ENCODE data around the gene C1QTNF12.
"Not testable (repeated sequence)": the region's sequence is repeated elsewhere in the genome, so short reads cannot be mapped to it uniquely, and the experiment has no call there.

Gene C1QTNF12

DNA sequence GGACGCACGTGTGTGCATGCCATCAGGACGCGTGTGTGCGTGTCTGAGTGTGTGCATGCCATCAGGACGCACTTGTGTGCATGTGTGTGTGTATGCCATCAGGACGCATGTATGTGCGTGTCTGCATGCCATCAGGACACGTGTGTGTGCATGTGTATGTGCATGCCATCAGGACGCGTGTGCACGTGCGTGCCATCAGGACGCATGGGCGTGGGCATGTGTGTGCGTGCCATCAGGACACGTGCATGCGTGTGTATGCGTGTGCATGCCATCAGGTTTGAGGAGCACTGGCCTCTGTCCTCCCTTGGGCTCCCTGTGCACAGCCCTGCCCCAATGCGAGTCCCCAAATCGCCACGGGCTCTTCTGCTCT is 12.6 kb upstream of the C1QTNF12 start:
- no peak for DNase-seq

DNA sequence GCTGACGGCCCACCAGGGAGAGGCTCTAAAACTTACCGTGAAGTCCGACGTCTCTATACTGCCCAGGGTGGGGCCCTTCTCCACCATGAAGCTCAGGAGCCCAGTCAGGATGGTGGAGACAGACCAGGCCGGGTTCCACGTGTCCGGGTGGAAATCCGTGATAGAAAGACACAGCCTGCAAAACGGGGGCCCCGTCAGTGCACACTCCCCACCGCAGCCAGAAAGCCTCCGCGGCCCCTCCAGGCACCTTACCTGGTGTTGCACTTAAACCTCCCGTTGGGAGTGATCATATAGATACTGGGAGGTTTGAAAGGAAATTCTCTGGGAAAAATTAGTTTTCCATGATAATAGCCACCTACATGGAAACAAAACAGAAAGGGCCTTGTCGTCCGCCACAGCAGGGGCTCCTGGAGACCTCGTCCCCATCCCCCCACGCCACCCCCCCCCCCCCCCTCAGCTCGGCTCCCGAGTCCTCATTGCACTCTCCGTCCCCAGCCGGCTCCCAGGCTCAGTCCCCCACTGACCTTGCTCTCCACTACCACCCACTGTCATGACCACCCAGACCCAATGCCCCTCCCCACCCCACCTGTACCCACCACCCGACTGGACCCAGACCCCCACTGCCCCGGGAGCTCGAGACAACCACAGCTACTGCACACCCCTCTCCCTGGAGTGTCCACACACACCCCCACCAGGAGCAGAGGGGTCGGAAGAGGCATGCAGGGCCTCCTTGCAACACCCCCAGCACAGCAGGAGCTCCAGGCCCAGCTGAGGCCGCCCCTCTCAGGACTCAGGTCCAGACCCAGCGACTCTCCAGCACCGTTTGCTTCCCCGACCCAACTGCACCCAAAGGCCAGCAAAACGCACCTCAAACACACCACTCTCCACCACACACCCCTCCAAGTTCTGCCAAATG is 10.7 kb upstream of the C1QTNF12 start:
- no peak for DNase-seq

DNA sequence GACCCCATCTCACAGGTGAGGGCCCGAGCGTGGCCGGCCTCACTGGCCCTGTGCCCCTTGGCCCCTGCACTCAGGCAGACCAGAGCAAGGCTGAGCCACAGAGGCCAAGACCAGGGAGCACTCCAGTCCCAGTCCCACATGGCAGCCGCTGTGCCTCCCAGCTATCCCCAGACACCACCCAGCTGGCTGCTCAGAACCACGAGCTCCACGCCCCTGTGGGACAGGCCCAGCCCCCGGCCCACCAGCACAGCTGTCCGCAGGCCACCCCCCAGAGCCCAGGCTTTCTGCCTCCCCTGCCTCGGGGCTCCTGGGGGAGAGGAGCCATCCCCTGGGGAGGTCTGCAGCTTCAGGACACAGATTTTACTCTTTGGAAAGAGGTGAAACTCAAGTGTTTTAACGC is 9.1 kb upstream of the C1QTNF12 start:
- no peak for DNase-seq

DNA sequence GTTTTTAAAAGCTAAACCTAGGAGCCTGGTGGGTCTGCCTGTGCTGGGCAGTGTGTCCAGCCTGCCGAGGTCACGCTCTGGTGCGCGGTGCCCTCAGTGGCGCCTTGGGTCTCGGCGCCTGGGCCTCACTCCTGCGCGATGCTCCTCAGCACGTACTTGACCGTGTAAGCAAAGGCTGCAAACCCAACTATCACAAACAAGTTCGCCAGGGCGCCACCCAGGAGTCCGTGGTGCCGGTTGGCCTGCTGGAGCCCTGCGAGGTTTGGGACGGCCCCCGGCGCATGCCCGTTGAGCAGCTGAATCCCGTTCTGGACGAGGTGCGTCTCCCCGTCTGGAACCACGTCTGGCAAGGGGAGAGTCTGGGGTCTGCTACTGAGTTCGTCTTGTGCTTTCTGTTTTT is 8.6 kb upstream of the C1QTNF12 start:
- DNase-seq = no peak

DNA sequence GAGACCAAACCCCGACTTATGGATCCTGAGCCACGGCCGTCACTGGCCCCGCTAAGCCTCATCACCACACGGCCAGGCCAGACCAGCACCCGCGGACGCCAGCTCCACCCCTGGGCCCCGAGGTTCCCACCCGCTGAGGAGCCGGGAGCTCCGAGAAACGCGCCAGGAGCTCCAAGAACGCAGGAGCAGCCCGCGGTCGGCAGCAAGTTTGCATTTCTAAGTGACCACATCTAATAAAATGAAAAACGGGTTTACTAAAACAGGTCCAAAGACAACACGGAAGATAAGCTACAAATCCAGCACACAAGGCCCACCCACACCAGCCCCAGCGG is 8.1 kb upstream of the C1QTNF12 start:
- DNase-seq = no peak

DNA sequence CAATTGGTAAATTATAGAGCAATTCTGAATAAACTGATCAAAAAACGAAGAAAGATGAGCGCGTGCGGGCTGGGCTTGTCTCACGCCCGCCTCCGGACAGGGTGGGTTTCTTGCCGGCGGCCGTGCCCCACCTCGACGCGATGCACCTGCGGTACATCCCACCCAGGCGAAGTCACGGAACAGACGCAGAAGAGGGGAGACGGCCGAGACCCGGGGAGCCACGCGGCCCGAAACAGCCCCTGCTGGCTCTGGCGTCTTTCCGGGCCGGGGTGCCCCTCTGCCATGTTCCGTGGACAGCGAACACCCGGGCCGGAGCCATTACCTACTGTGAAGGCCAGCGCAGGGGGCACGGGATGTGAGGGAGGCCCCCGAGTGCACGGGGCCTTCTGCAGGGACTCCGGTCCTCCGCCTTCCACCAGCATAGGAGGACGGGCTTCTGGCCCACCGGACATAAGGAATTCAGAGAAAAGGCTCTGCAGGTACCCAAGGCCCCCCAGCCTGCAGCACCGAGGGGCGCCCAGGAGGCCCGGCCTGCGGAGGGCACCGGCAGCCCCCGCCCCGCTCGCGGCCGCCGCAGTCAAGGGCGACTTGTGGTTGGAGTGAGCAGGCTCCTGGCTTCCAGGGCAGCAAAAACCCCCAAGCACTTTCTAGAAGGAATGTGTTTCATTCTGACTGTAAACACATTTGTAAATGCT is 7.6 kb upstream of the C1QTNF12 start:
- no peak for DNase-seq

DNA sequence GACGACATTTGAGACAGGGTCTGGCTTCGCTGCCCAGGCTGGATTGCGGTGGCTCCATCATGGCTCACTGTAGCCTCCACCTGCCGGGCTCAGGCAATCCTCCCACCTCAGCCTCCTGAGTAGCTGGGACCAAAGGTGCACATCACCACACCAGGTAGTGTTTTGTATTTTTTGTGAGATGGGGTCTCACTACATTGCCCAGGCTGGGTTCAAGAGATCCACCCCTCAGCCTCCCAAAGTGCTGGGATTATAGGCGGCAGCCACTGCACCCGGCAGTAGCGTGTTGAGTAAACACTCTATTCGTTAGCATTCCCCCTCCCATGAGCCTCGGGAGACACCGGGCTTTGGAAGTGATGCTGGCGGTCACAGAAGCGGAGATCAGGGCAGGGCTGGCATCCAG is 6.8 kb upstream of the C1QTNF12 start:
- DNase-seq = no peak

DNA sequence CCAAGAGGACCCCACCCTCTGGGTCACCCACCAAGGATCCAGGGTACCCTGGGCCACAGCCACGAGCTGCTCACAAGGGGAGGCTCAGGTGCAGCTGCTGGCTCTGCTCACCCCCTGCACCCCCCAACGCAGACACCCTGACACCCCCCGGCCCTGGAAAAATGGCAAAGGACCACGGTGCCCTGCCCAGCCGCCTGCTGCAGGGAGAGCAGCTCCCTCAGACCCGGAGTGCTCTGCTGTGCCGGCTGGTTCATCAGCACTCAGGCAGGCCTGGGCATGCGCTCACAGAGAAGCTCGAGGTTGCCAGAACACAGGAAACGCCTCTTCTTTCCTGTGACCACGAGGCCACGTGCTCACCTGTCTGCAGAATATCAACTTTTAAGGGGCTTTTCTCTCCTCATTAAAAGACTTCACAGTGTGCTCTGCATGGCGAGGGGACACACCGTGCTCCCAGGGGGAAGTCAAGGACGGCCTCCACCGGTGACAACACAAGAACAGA is 4.3 kb upstream of the C1QTNF12 start:
- DNase-seq = peak; percentile 69

DNA sequence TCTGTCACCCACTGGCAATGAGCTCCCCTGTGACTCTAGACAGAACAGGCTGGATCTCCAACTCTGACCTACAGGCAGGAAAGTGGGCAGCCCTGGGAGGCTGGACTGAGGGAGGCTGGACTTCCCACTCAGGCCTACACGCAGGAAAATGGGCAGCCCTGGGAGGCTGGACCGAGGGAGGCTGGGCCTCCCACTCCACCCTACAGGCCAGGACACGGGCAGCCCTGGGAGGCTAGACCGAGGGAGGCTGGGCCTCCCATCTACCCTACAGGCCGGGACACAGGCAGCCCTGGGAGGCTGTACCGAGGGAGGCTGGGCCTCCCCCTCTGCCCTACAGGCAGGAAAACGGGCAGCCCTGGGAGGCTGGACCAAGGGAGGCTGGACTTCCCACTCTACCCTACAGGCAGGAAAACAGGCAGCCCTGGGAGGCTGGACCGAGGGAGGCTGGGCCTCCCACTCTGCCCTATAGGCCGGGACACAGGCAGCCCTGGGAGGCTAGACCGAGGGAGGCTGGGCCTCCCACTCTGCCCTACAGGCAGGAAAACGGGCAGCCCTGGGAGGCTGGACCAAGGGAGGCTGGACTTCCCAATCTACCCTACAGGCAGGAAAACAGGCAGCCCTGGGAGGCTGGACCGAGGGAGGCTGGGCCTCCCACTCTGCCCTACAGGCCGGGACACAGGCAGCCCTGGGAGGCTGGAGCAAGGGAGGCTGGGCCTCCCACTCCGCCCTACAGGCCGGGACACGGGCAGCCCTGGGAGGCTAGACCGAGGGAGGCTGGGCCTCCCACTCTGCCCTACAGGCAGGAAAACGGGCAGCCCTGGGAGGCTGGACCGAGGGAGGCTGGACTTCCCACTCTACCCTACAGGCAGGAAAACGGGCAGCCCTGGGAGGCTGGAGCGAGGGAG is 1.7 kb upstream of the C1QTNF12 start:
- DNase-seq = not testable (repeated sequence)

DNA sequence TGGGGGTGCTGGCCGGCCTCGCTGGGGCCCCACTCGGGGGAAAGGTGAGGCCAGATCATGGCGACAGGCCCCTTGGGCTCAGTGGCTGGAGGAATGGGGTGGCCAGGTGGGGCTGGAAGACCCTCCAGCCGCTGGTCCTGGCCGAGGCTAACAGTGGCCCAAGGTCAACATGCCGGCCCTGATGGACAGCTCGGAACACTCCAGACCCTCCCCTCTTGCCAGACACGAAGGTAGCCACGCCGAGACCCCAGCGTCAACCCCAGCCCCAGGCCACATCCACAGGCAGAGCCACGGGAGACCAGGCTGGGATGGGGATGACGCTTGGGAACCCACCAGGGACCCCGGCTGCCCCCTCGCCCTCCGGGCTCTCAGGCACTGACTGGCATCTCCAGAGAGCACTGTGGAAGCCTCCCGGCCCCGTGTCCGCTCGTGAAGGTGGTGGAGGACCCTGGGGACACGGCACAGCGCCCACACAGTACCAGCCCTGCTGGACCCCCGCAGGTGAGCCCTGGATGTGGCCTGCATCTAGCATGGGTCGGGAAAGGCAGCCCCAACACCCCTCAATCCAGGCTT is 905 bp upstream of the C1QTNF12 start:
- DNase-seq = no peak

DNA sequence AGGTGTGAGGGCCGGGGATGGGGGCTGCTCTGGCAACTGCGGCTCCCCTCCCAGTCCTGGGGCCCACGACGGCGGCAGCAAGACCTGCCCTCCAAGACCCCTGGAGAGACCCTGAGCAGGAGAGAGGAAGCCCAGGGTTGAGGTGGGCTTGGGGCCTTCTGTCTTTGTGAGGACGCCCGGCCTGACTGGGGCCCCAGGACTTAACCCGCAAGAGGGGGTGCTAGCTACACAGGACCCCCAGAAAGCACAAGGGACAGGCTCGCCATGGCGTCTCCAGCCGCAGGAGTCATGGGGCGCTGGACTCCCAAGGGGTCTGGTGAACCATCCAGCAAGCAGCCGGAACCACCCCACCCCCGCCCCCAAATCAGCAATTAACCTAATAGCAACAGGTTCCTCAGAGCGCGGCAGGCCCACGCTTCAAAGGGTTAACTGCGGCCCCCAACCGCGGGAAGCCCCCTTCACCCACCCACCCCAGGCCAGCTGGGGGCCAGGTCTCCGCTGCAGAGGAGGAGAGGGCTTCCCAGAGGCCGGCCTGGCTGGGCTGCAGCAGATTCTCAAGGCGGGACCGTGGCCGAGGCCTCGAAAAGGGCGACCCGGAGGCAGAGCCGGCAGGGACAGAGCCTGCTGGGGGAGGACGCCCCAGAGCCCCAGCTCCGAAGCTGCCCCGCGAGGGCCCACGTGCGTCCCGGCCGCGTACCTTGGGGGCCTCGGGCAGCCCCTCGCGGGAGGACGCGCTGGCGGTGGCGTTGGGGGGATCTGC is 525 bp downstream of the C1QTNF12 start:
- DNase-seq = no peak

DNA sequence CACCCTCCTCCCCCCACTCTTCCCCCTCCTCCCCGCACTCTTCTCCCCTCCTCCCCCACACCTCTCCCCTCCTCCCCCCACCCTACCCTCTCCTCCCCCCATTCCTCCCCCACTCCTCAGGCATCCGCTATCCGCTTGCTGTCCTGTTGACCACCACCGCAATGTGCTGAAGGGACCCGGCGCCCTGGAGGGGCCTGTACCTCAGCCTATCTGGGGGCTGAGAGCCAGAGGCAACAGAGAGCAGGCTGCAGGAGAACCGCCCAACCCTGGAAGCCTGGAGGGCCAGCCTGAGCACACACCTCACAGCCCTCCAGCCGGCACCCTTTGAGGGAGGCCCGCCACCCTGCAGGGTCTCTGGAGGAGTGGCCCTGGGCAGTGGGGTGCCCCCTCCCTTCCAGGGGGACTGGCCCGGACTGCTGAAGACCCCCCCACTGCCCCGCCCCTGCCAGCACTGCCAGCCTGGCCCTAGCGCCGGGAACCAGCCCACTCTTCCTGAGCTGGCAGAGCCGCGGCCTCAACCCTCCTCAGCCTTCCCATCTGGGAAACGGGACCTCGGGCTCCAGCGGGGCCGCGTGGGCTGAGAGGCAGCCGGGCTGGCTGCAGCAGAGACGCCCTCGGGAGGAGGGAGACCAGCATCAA is 1.2 kb downstream of the C1QTNF12 start:
- DNase-seq = no peak

DNA sequence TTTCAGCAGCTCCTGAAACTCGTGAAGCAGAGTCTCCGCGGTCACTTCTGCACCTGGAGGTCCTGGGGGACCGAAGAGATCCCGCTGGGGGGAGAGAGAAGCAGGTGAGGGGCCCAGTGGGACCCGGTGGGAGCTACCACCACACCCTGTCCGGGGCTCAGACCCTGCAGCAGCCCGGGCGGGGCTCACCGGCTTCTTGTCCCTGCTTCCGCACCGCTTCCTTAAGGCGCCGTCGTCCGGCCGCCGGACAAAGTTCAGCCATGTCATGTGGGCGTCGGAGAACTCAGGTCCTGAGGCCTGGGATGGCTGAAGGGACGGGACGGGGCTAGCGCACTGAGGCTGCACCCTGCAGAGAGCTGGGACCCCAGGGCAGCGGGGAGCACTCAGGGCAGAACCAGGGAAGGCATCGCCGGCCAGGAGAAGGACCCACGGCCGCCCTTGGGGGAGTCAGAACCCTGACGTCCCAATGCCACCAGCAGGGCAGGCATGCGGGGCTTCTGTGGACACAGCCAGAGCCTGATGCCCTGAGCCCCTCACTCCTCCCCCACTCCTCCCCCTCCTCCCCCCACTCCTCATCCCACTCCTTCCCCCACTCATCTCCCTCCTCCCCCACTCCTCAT is 2.2 kb downstream of the C1QTNF12 start:
- DNase-seq = no peak

DNA sequence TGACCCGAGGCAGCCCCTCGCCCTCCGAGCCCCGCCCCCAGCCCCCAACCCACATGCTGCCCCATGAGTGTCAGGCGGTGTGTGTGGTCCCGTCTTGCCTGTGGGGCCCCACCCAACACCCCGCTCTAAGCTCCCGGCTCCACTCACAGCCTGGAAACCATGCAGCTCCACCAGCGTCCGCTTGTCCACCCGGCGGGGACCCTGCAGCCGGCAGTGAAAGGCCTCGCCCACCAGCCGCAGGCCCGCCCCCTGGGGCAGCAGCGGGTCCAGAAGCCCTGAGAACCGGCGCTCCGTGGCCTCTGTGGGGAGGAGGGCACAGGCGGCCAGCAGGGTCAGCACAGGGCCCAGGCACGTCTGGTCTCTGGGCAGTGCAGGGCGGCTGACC is 2.7 kb downstream of the C1QTNF12 start:
- DNase-seq = no peak

DNA sequence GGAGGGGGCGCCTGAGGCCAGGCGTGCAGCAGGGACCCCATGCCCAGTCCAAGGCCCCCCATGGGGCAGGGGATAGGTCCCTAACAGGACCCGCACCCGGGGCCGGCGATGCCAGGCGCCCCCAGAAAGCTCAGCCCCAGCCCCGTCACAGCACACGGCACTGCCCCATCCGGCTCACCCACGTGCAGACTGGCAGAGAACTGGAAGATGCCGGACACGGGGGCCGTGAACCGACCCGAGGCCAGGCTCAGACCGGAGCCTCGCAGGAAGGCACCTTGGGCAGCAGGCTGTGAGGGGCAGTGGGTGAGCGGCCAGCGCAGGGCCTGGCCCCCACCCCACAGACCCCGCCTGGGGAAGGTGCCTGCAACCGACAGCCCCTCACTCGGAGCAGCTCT is 3.3 kb downstream of the C1QTNF12 start:
- no peak for DNase-seq

DNA sequence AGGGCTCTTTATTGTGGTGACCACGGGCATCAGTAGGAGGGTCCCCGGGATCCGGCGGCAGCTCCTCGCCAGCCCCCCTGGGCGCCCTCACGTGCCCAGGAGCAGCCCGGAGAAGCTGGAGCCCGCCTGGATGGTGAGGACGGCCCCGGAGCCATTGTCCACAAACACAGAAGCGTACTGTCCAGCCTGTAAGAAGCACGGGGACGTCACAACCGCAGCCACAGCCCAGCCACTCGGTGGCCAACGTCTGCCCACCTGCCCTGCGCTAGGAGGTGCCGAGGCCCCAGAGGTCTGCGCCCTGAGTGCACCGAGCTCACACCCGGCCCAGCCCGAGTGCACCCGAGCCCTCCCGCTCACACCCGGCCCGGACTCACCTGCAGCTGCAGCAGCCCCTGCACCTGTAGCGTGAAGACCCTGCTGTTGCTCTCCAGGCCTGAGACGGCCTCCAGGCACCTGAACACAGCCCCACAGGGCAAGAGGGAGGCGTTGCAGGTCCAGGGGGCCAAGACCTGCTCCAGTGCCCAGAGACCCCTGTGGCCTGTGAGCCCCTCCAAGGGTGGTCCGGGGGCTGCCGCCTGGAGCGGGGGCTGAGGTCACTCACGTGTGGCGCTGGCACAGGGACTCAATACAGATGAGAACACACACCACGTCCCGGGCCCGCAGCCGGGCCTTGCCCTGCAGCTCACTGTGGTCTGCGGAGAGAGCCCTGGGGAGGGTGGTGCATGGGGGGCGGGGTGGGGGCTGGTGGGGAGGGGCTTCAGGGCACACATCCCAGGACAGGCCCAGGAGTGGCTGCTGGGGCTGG is 3.9 kb downstream of the C1QTNF12 start:
- no peak for DNase-seq

DNA sequence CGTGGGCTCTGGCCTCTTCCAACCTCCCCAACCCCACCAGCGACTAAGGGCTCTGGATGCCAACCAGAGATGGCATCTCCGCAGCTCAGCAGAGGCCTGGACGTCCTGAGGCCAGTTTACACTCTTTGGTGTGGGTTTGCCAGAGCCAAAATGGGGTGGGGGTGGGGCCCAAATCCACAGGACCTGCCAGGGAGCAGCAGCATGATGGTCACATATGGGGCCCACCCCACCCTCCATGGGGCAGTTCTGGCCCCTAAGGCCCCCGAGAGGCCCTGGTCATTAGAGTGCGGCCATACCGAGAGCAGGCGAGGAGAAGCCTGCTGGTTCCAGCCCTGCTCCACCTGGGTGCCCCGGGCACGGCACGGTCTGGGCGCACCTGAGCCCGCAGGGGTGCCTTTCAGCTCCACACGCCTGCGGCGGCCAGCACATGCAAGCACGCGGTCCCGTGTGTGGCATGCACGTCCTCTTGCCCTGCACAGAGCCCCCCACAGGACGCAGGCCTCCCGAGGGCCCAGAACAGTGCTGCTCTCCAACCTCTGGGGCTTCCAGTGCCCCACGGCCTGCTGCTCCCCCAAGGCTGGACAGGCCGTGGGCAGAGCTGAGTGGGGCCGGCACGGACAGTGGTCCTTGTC is 4.8 kb downstream of the C1QTNF12 start:
- DNase-seq = no peak

DNA sequence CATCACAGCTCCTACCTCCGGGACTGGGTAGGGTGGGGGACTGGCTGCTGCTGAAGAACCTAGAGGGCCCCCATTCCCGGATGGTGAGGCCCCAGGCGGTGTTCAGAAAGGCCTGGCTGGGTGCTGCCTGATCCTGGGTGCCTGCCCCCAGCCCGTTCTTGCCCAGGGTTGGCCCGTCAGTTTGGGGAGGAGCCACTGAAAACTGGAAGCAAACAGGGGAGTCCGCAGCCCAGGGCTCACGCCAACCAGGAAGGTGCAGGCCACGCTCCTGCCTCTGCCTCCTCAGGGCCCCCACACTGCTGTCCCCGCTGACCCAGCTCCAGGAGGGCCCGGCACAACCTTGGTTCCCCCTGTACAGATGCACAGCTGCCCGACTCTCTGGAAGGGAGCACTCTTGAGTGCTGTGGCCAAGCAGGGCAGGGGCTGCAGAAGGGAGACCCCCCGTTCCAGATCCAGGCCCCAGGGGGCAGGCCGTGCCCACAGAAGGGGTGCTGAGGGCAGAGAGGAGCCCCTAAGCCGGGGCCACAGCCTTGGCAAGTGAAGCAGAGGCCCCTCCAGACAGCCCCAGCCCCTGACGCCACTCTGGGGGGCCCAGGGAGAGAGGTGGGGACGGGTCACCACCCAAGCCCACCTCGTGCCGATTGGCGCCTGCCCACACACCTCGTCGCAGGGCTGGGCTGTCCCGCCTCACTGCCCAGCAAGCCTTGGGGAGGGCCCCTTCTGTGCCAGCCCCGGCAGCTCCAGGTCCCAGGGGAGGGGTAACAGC is 5.5 kb downstream of the C1QTNF12 start:
- no peak for DNase-seq

DNA sequence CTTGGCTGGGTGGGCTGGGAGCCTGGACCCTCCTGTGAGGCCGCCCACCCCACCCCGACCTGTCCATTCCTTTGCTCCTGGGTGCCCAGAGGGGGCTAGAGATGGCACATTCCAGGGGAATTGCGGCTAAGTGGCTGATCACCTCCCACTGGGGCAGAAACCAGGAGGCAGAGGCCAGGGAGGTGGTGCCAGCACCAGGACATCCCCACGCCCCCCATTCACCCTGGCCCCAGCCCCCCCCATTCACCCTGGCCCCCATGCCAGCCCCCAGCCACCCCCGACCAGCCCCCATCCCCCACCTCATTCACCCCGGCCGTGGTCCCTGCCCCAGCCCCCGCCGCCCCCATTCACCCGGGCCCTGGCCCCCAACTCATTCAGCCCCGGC is 6.2 kb downstream of the C1QTNF12 start:
- DNase-seq = no peak
